Omental fat pad (tissue), 4 donors: ENCODE measurements around the gene CFAP58. TPM values are rescaled to one million over a fixed set of nuclear protein-coding genes. Genes with fewer than 3 reads are reported as not detected.

Source experiments
- ATAC-seq: fragments of 150-250 bp; one replicate; pipeline ENCODE4 v1.9.1; 2016; ENCODE audit warnings: mild to moderate bottlenecking, moderate library complexity; ENCODE audit not compliant: low FRiP score
- DNase-seq: peaks from one replicate; pipeline ENCODE4 v3.0.0-alpha.2; 2019; ENCODE audit warnings: low spot score
- CTCF ChIP-seq, 3 donors: fragments of 450-650 bp; IDR thresholded peaks; one replicate each; pipeline ENCODE4 v1.5.1; 2016 to 2017; ENCODE audit warnings: antibody characterized with exemption in 3 of 3, mild to moderate bottlenecking in 3 of 3, moderate library complexity in 2 of 3
- total RNA-seq, 4 donors: library from RNA; depleted of rRNA; stranded (reverse); fragments of >200 nt; gene quantifications; one replicate each; pipeline ENCODE4 v1.1.0, GENCODE V29; 2016

Gene CFAP58
- total RNA-seq, 4 donors from 2014 or later = 0.19 to 0.95 (median 0.33) TPM

- DNase-seq (no peak), ATAC-seq (no peak)
- no peak for TF ChIP-seq CTCF (IDR thresholded peaks at IDR 0.05)
These were observed 81.0 kb downstream of the CFAP58 start for GRCh38 chr10:104434601-104435000.

GRCh38 chr10:104435822-104436221, 82.2 kb downstream of the CFAP58 start:
- no peak for ATAC-seq
- no peak for DNase-seq
- TF ChIP-seq CTCF (IDR thresholded peaks at IDR 0.05) = no peak

GRCh38 chr10:104437226-104437625, 83.6 kb downstream of the CFAP58 start:
- DNase-seq = no peak
- ATAC-seq = no peak
- TF ChIP-seq CTCF (IDR thresholded peaks at IDR 0.05) = no peak

GRCh38 chr10:104440221-104440620, 86.6 kb downstream of the CFAP58 start:
- no peak for TF ChIP-seq CTCF (IDR thresholded peaks at IDR 0.05)
- no peak for ATAC-seq
- no peak for DNase-seq

- DNase-seq (no peak), ATAC-seq (no peak)
- no peak for TF ChIP-seq CTCF (IDR thresholded peaks at IDR 0.05)
These were observed 87.8 kb downstream of the CFAP58 start for GRCh38 chr10:104441329-104442000.

GRCh38 chr10:104445359-104445758, 91.7 kb downstream of the CFAP58 start:
- DNase-seq (no peak), ATAC-seq (no peak)
- no peak for TF ChIP-seq CTCF (IDR thresholded peaks at IDR 0.05)

GRCh38 chr10:104446151-104446550, 92.5 kb downstream of the CFAP58 start:
- ATAC-seq (no peak), DNase-seq (no peak)
- no peak for TF ChIP-seq CTCF (IDR thresholded peaks at IDR 0.05)
